ENCODE results near the gene DIAPH3. TPM values are rescaled to one million over a fixed set of nuclear protein-coding genes. Genes with fewer than 3 reads are reported as not detected.

DIAPH3 gene
- total and polyA plus RNA-seq, 2 of the 4 experiments (the other 2 are of a cell fraction): 8.9 to 9.3 TPM

- Histone ChIP-seq H4K91ac (ENCODE audit: insufficient read depth, low read depth, low read length) (no peak overlapping the region), H3K27me3 (ENCODE audit: control insufficient read depth, insufficient read depth, low read length) (no peaks in the 10 kb centered on the region), H2AFZ (replicated peaks; ENCODE audit: low read length, poor library complexity) (no peak overlapping the region), H2BK15ac (ENCODE audit: low read depth, low read length) (no peak overlapping the region), H3K36me3 (ENCODE audit: control insufficient read depth, insufficient read depth, low read length) (no peaks in the 10 kb centered on the region), H3K4me2 (ENCODE audit: low read depth, low read length) (peak overlapping the region; percentile 87), H3K4me1 (ENCODE audit: control insufficient read depth, insufficient read depth, low read length) (no peaks in the 10 kb centered on the region), H3K4ac (ENCODE audit: low read depth, low read length) (no peak overlapping the region), H3K79me1 (ENCODE audit: low read depth in 1 of 2, low read length in 2 of 2) (peaks cover 8 to 10% of the 10 kb centered on the region in 2 experiments; a peak in 3 of 4 replicates), H2BK20ac (ENCODE audit: low read depth, low read length) (no peak overlapping the region), H3K9me1 (ENCODE audit: insufficient read depth, low read length) (0 out of 2 replicates have a peak, but pooled peaks cover 3% of the 10 kb centered on the region), H2BK5ac (ENCODE audit: low read depth, low read length, poor library complexity, severe bottlenecking) (peak overlapping the region; percentile 24), H3K9ac (ENCODE audit: low read depth, low read length) (no peak overlapping the region), H3K4me3 (ENCODE audit: insufficient read depth, low read depth, low read length) (no peak overlapping the region), H2AK9ac (replicated peaks; ENCODE audit: low read depth, low read length, poor library complexity) (no peak overlapping the region), H3K27ac (ENCODE audit: insufficient read depth, low read length) (no peak overlapping the region), H3K23ac (ENCODE audit: low read depth, low read length) (no peak overlapping the region), H2AK5ac (ENCODE audit: low read depth, low read length) (no peak overlapping the region), H3K18ac (ENCODE audit: low read depth, low read length) (peak overlapping the region; percentile 29; the same call in 1 of the 2 replicates), H3K56ac (ENCODE audit: extremely low read depth, insufficient read depth, low read length) (no peak overlapping the region), H4K20me1 (ENCODE audit: insufficient read depth, low read length) (no peaks in the 10 kb centered on the region), H4K5ac (ENCODE audit: low read depth, low read length) (no peak overlapping the region), H3K14ac (replicated peaks; ENCODE audit: low read depth, low read length) (peak overlapping the region; percentile 10), H2BK120ac (ENCODE audit: low read depth, low read length) (no peak overlapping the region; the same call in 1 of the 2 replicates), H3K9me3 (ENCODE audit: control insufficient read depth, insufficient read depth, low read length) (no peaks in the 10 kb centered on the region), H4K8ac (ENCODE audit: low read depth in 2 of 2, low read length in 2 of 2) (no peak overlapping the region; a peak in 1 of 4 replicates)
- in situ Hi-C loops (cut with MboI; ENCODE audit: low sequenced_read_pairs) (no loop called here), intact Hi-C loops (cut with micrococcal nuclease) (no loop called here), dilution Hi-C loops (cut with HindIII; ENCODE audit: low sequenced_read_pairs, unreplicated experiment) (no loop called here)
- peak; percentile 61 for ATAC-seq (ENCODE audit: low read depth)
- ChIA-PET POLR2A (ENCODE audit: unreplicated experiment) (no interaction called here), CTCF (interaction anchor here (1.1 kb wide), 1 partner anchor 18 kb away, joined by 3 read pairs; no protein-coding TSS in a partner anchor)
- WGBS, 2 experiments (ENCODE audit: extremely low coverage in 2 of 2, insufficient read length in 1 of 2): no CpG with 5 or more reads among the region's 2 CpGs
- TF ChIP-seq MAZ (IDR thresholded peaks at IDR 0.05; ENCODE audit: borderline replicate concordance, low read depth, low read length): no peak
- no peak for TF ChIP-seq POLR2A (IDR thresholded peaks at IDR 0.05; ENCODE audit: low read depth, low read length)
- TF ChIP-seq USF2 (IDR thresholded peaks at IDR 0.05; ENCODE audit: low read depth, low read length): no peak
- no peak for TF ChIP-seq CEBPB (IDR thresholded peaks at IDR 0.05; ENCODE audit: low read depth, low read length)
- TF ChIP-seq ELK1 (IDR thresholded peaks at IDR 0.05; ENCODE audit: borderline replicate concordance, low read depth, low read length): no peak
- TF ChIP-seq BHLHE40 (IDR thresholded peaks at IDR 0.05; ENCODE audit: low read depth, low read length): no peak
- no peak for TF ChIP-seq CTCF (conservative IDR thresholded peaks at IDR 0.05; ENCODE audit: low read depth, low read length)
- TF ChIP-seq NFE2L2 (IDR thresholded peaks at IDR 0.05; ENCODE audit: low read depth, low read length): no peak
- no peak for TF ChIP-seq RFX5 (IDR thresholded peaks at IDR 0.05; ENCODE audit: low read depth, low read length)
- TF ChIP-seq MAFK (IDR thresholded peaks at IDR 0.05; ENCODE audit: low read depth, low read length): no peak
- no peak for TF ChIP-seq MXI1 (IDR thresholded peaks at IDR 0.05; ENCODE audit: borderline replicate concordance, low read depth, low read length)
- TF ChIP-seq CHD1 (IDR thresholded peaks at IDR 0.05; ENCODE audit: low read depth, low read length): no peak
- no TSS peak for BruUV-seq (replicated peaks)
- DNase-seq: peak; percentile 4
Observed at GRCh38 chr13:60043262-60043661, 120.5 kb downstream of the DIAPH3 start.
